Ishikawa (cell line): Measurements from ENCODE around the gene ENPP4.

ENCODE experiments used
- CEBPB ChIP-seq: IDR thresholded peaks from 2 replicates; pipeline ENCODE4 v1.6.1; 2012
- TAF1 ChIP-seq: IDR thresholded peaks from 2 replicates; pipeline ENCODE4 v1.6.1; 2012; ENCODE audit warnings: low read depth, mild to moderate bottlenecking
- YY1 ChIP-seq: IDR thresholded peaks from 2 replicates; pipeline ENCODE4 v1.6.1; 2012; ENCODE audit warnings: low read depth

DNA sequence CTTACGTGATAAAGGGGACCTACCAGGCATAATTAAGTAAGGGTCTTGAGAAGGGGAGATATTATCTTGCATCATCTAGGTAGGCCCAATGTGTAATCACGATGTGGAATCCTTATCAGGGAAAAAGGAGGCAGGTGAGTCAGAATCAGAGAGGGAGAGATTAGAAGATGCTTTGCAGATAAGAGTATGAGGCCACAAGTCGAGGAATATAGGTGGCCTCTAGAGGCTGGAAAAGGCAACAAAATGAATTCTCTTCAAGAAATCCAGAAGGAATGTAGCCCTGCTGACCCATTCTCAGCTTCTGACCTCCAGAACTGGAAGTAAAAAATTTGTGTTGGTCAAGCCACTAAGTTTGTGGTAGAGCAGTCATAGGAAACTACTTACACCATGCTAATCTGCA is 11.0 kb upstream of the ENPP4 start:
- TF ChIP-seq CEBPB: no peak
- no peak for TF ChIP-seq TAF1
- TF ChIP-seq YY1: no peak
